Liver (tissue), 9 donors: ENCODE measurements around the gene NAP1L1. TPM values are rescaled to one million over a fixed set of nuclear protein-coding genes. Genes with fewer than 3 reads are reported as not detected.

Experiments used
- DNase-seq: peaks from one replicate; pipeline ENCODE4 v3.0.0-alpha.2; 2017; ENCODE audit warnings: low spot score
- H3K27ac ChIP-seq, 2 donors: one replicate each; pipeline ENCODE4 v1.7.0; 2013; ENCODE audit warnings: inconsistent platforms in 2 of 2, low read length in 2 of 2, control low read depth in 1 of 2, low read depth in 1 of 2, mild to moderate bottlenecking in 1 of 2
- H3K27me3 ChIP-seq, 4 donors: one replicate each; pipeline versions ENCODE4 v1.6.1 to v1.7.0; 2013; ENCODE audit warnings: low read length in 3 of 4, inconsistent platforms in 1 of 4, mild to moderate bottlenecking in 1 of 4, moderate library complexity in 1 of 4; ENCODE audit not compliant: control insufficient read depth in 4 of 4, insufficient read depth in 4 of 4
- H3K36me3 ChIP-seq, 4 donors: one replicate each; pipeline versions ENCODE4 v1.6.1 to v1.7.0; 2013; ENCODE audit warnings: low read length in 3 of 4, mild to moderate bottlenecking in 3 of 4, low read depth in 1 of 4, moderate library complexity in 1 of 4; ENCODE audit not compliant: control insufficient read depth in 4 of 4, insufficient read depth in 3 of 4
- H3K4me1 ChIP-seq, 4 donors: one replicate each; pipeline versions ENCODE4 v1.6.1 to v1.7.0; 2013; ENCODE audit warnings: low read length in 3 of 4, mild to moderate bottlenecking in 3 of 4, moderate library complexity in 1 of 4; ENCODE audit not compliant: control insufficient read depth in 4 of 4, insufficient read depth in 4 of 4
- H3K4me3 ChIP-seq, 3 donors: one replicate each; pipeline versions ENCODE4 v1.6.1 to v1.7.0; 2013; ENCODE audit warnings: low read length in 3 of 3, control low read depth in 1 of 3, low read depth in 1 of 3, mild to moderate bottlenecking in 1 of 3
- H3K9ac ChIP-seq, 2 donors: one replicate each; pipeline ENCODE4 v1.7.0; 2013; ENCODE audit warnings: low read length in 2 of 2, mild to moderate bottlenecking in 2 of 2, moderate library complexity in 2 of 2, control low read depth in 1 of 2, low read depth in 1 of 2
- H3K9me3 ChIP-seq, 4 donors: one replicate each; pipeline versions ENCODE4 v1.6.1 to v1.7.0; 2013; ENCODE audit warnings: low read length in 3 of 4; ENCODE audit not compliant: control insufficient read depth in 4 of 4
- ATF3 ChIP-seq: IDR thresholded peaks from 2 replicates; pipeline ENCODE4 v1.6.1; 2016; ENCODE audit warnings: antibody characterized with exemption
- EGR1 ChIP-seq, 2 donors: IDR thresholded peaks; 2 replicates each; pipeline ENCODE4 v1.6.1; 2016 to 2018; ENCODE audit warnings: antibody characterized with exemption in 2 of 2, low read depth in 2 of 2
- FOXA1 ChIP-seq: IDR thresholded peaks from 2 replicates; pipeline ENCODE4 v1.6.1; 2016; ENCODE audit warnings: antibody characterized with exemption
- FOXA2 ChIP-seq: IDR thresholded peaks from 2 replicates; pipeline ENCODE4 v1.6.1; 2016; ENCODE audit warnings: antibody characterized with exemption
- GABPA ChIP-seq, 2 donors: IDR thresholded peaks in 1 of 2; conservative IDR thresholded peaks in 1 of 2; 2 replicates each; pipeline ENCODE4 v1.6.1; 2016; ENCODE audit warnings: antibody characterized with exemption in 2 of 2, mild to moderate bottlenecking in 1 of 2, moderate library complexity in 1 of 2
- HNF4G ChIP-seq: IDR thresholded peaks from 2 replicates; pipeline ENCODE4 v1.6.1; 2016; ENCODE audit warnings: antibody characterized with exemption
- JUND ChIP-seq, 2 donors: IDR thresholded peaks; 2 replicates each; pipeline ENCODE4 v1.6.1; 2016; ENCODE audit warnings: antibody characterized with exemption in 2 of 2
- MAX ChIP-seq: IDR thresholded peaks from 2 replicates; pipeline ENCODE4 v1.6.1; 2016; ENCODE audit warnings: antibody characterized with exemption
- RAD21 ChIP-seq, 2 donors: IDR thresholded peaks; 2 replicates each; pipeline ENCODE4 v1.6.1; 2016; ENCODE audit warnings: antibody characterized with exemption in 2 of 2, mild to moderate bottlenecking in 2 of 2
- REST ChIP-seq: IDR thresholded peaks from 2 replicates; pipeline ENCODE4 v1.6.1; 2016; ENCODE audit warnings: antibody characterized with exemption, mild to moderate bottlenecking
- RXRA ChIP-seq, 2 donors: IDR thresholded peaks; 2 replicates each; pipeline ENCODE4 v1.6.1; 2017 to 2018; ENCODE audit warnings: antibody characterized with exemption in 2 of 2, mild to moderate bottlenecking in 1 of 2
- SP1 ChIP-seq: IDR thresholded peaks from 2 replicates; pipeline ENCODE4 v1.6.1; 2018; ENCODE audit warnings: antibody characterized with exemption, mild to moderate bottlenecking
- TAF1 ChIP-seq: conservative IDR thresholded peaks from 2 replicates; pipeline ENCODE4 v1.6.1; 2016; ENCODE audit warnings: antibody characterized with exemption, mild to moderate bottlenecking
- YY1 ChIP-seq: IDR thresholded peaks from 2 replicates; pipeline ENCODE4 v1.6.1; 2016; ENCODE audit warnings: antibody characterized with exemption, mild to moderate bottlenecking
- WGBS: extraction: QIAGEN DNeasy Blood & Tissue Kit; methylation state at CpG from one replicate; pipeline ENCODE4 v1.1.7; 2013; 5-methylcytosine and 5-hydroxymethylcytosine counted together
- polyA plus RNA-seq, 2 donors: library from polyadenylated mRNA; stranded (reverse) in 1 of 2; unstranded in 1 of 2; fragments of 200-250 nt in 1 of 2; fragments of >200 nt in 1 of 2; fragmentation: Nextera tagmentation in 1 of 2; extraction: Ambion mirVana in 1 of 2; gene quantifications; one replicate each; pipeline versions ENCODE4 v1.2.1 to v1.2.3, GENCODE V29; 2013 to 2015
- total RNA-seq, 2 donors: library from RNA; depleted of rRNA; stranded (reverse); fragments of >200 nt; gene quantifications; one replicate each; pipeline ENCODE4 v1.2.3, GENCODE V29; 2014
- TF ChIP-seq, protein P1 (sequence below): fragments of 150-350 bp; IDR thresholded peaks from 2 replicates; pipeline ENCODE4 v1.5.1; 2017; ENCODE audit warnings: improper control_type of control experiment, low read depth, low read length; ENCODE audit not compliant: missing input control
- TF ChIP-seq, protein P2 (sequence below): IDR thresholded peaks from 2 replicates; pipeline ENCODE4 v1.6.1; 2016; ENCODE audit warnings: antibody characterized with exemption
- donor health status: healthy.
- donor health status: healthy.
- donor health status: healthy.
- donor health status: healthy.
- donor health status: healthy.

The NAP1L1 gene
- total and polyA plus RNA-seq, 4 donors: 36.6 to 74.7 (median 42.4) TPM

DNA sequence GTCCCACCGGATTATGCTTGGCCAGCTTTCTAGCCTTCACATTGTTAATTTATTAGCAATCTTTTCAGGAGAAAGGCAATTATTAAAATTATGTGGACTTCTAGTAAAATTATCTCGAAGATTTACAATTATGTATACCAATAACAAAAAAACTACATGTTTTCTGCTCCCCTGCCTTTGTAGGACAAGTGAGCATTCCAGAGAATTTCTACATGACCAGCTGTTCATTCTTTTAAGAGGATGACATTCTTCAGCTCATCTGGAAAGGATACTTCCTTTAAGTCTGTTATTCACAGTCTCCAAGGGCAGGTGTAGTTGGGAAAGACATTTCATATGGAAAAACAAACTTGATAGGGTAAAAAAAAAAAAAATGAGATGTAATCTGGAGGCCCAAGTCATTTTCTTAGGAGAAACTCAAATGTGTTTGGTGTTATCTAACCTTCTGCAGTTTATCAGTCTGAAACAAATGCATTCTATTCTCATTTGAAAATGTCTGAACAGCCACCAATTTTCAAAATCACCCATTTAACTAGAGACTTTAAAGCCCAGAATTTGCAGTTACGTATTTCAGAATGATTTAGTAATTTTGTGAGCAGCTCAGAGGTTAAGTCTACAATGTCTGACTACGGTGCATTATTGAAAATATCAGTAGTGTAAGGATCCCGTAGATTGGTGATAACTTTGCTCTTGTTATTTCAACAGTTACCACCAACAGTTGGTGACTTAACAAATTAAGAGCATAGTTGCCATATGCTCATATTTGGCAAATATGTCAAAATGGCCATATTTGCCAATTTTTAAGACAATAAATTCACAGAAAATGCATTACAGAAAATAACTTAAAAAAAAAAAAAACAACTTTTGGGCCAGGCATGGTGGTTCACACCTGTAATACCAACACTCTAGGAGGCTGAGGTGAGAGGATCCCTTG lies 51.1 kb downstream of the NAP1L1 start (continued):
- TF ChIP-seq MAX (no peak), JUND (IDR thresholded peaks at IDR 0.05) (no peak), YY1 (no peak), GABPA (IDR thresholded peaks at IDR 0.05 in 1 of 2, conservative IDR thresholded peaks at IDR 0.05 in 1 of 2) (no peak), EGR1 (IDR thresholded peaks at IDR 0.05; ENCODE audit: low read depth in 2 of 2) (no peak), FOXA2 (no peak)

DNA sequence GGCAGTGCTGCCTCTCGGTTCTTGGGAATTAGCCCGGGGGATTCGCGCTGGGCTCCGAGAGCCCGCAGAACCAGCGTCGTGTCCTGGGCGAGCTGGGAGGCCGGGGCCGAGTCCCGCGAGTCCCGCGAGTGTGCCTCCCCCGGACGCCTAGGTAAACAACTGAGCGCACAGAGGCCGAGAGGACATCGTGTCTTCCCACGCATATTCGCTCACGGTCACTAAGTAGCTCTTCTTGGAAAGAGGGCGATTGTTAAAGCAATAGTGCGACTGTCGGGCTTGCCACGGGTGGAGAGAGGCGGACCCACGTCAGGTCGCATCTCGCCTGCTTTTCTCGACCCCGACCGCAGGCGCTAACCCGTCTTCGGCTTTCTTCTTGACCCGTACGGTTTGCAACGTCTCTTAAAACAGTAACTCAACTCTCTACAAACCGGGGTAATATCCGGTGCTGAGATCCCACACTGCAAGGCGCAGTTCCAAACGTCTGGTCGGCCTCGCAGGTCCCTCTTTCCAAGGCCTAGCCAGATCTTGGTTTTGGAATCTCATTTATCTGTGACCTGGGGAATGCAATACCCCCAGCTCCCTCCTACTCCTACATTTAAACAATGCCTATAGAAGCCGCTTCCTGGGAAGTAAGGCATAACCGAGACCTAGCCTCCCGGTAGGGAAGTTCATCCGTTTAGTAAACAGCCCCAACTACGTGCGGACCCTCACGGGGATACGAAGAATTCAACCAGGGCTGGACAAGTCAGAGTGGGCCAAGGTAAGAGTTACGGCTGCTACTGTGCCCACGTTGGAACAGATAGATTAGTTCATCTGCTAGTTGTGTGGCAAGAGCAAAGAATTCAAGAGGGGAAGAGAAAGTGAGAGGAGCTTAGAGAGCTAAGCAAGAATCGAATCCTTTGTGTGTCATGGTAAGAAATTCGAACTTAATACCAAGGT lies 52.2 kb downstream of the NAP1L1 start:
- DNase-seq: peak; percentile 57
- Histone ChIP-seq H3K9me3 (no peaks in the 10 kb centered on the region), H3K27ac (peak overlapping the region; percentile 96 to 99), H3K4me3 (peak overlapping the region; percentile 80 to 87 (median 84)), H3K4me1 (peaks cover 0 to 11% (median 4%) of the 10 kb centered on the region in 4 donors), H3K9ac (peak overlapping the region; percentile 87 to 97), H3K27me3 (no peaks in the 10 kb centered on the region), H3K36me3 (no peaks in the 10 kb centered on the region)
- 4% methylated on average over 58 of the region's 58 CpGs for WGBS
- TF ChIP-seq TAF1 (no peak), HNF4G (no peak), FOXA1 (no peak), SP1 (peak; percentile 9), YY1 (no peak), ATF3 (no peak), RAD21 (IDR thresholded peaks at IDR 0.05) (peak in 1 of 2 donors; percentile 30), REST (no peak), RXRA (IDR thresholded peaks at IDR 0.05) (no peak), MAX (no peak), FOXA2 (no peak), EGR1 (IDR thresholded peaks at IDR 0.05; ENCODE audit: low read depth in 2 of 2) (no peak)
- TF ChIP-seq, protein P1, sequence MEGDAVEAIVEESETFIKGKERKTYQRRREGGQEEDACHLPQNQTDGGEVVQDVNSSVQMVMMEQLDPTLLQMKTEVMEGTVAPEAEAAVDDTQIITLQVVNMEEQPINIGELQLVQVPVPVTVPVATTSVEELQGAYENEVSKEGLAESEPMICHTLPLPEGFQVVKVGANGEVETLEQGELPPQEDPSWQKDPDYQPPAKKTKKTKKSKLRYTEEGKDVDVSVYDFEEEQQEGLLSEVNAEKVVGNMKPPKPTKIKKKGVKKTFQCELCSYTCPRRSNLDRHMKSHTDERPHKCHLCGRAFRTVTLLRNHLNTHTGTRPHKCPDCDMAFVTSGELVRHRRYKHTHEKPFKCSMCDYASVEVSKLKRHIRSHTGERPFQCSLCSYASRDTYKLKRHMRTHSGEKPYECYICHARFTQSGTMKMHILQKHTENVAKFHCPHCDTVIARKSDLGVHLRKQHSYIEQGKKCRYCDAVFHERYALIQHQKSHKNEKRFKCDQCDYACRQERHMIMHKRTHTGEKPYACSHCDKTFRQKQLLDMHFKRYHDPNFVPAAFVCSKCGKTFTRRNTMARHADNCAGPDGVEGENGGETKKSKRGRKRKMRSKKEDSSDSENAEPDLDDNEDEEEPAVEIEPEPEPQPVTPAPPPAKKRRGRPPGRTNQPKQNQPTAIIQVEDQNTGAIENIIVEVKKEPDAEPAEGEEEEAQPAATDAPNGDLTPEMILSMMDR: no peak
- TF ChIP-seq, protein P2, sequence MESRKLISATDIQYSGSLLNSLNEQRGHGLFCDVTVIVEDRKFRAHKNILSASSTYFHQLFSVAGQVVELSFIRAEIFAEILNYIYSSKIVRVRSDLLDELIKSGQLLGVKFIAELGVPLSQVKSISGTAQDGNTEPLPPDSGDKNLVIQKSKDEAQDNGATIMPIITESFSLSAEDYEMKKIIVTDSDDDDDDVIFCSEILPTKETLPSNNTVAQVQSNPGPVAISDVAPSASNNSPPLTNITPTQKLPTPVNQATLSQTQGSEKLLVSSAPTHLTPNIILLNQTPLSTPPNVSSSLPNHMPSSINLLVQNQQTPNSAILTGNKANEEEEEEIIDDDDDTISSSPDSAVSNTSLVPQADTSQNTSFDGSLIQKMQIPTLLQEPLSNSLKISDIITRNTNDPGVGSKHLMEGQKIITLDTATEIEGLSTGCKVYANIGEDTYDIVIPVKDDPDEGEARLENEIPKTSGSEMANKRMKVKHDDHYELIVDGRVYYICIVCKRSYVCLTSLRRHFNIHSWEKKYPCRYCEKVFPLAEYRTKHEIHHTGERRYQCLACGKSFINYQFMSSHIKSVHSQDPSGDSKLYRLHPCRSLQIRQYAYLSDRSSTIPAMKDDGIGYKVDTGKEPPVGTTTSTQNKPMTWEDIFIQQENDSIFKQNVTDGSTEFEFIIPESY: no peak
